ENCODE results near the gene NUP133.

- TF ChIP-seq NFE2L2 (IDR thresholded peaks at IDR 0.05; ENCODE audit: low read depth, low read length) (no peak), MAZ (IDR thresholded peaks at IDR 0.05; ENCODE audit: borderline replicate concordance, low read depth, low read length) (no peak), MXI1 (IDR thresholded peaks at IDR 0.05; ENCODE audit: borderline replicate concordance, low read depth, low read length) (no peak), POLR2A (IDR thresholded peaks at IDR 0.05; ENCODE audit: low read depth, low read length) (no peak), RFX5 (IDR thresholded peaks at IDR 0.05; ENCODE audit: low read depth, low read length) (no peak), BHLHE40 (IDR thresholded peaks at IDR 0.05; ENCODE audit: low read depth, low read length) (no peak), RCOR1 (IDR thresholded peaks at IDR 0.05; ENCODE audit: insufficient replicate concordance, low read length) (no peak)
Observed at GRCh38 chr1:229434005-229434640, 74.0 kb downstream of the NUP133 start, which contains the start of gene ACTA1.
